ENCODE results near the gene HECTD1.

HECTD1 gene

GRCh38 chr14:31174433-31174832 lies 33.2 kb downstream of the HECTD1 start:
- H3K4me3 ChIP-seq (ENCODE audit: low read length) = no peak overlapping the region
- TF ChIP-seq, protein P1, sequence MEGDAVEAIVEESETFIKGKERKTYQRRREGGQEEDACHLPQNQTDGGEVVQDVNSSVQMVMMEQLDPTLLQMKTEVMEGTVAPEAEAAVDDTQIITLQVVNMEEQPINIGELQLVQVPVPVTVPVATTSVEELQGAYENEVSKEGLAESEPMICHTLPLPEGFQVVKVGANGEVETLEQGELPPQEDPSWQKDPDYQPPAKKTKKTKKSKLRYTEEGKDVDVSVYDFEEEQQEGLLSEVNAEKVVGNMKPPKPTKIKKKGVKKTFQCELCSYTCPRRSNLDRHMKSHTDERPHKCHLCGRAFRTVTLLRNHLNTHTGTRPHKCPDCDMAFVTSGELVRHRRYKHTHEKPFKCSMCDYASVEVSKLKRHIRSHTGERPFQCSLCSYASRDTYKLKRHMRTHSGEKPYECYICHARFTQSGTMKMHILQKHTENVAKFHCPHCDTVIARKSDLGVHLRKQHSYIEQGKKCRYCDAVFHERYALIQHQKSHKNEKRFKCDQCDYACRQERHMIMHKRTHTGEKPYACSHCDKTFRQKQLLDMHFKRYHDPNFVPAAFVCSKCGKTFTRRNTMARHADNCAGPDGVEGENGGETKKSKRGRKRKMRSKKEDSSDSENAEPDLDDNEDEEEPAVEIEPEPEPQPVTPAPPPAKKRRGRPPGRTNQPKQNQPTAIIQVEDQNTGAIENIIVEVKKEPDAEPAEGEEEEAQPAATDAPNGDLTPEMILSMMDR (IDR thresholded peaks at IDR 0.05; ENCODE audit: insufficient read depth, low read depth, low read length, missing control alignments) = no peak
- no peak for DNase-seq (ENCODE audit: low read depth)

DNA sequence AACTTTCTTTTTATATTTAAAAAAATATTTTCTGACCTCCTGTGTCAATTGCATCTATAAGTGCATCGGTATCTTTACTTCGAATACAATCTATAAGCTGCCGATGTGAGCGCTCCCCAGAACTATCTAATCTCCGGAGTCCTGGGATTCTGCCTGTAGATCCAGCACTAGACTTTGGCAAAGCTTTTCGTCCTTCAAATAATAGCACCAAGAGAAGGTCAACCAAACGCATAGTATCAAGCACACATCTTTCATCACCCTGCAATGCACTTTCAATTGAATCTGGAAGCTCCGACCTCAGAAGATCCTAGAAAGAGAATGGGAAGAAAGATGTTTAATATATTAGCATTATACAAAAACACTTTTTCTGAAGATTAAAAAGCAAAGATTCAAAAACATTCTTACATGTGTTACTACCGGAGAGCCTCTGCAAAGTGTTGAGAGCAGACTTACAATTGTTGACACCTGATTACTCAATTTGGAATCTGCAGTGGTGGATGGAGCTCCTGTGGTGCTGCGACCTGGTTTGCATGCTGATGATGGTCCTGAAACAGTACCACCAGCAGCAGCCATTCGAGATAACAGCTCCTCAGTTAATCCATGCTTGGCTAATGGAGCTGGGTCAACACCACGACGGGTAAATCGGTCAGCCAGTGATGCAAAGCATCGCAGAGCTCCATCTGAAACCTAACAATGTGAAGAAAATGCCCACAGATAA lies 34.3 kb downstream of the HECTD1 start:
- TF ChIP-seq, protein P1 (IDR thresholded peaks at IDR 0.05; ENCODE audit: insufficient read depth, low read depth, low read length, missing control alignments) = no peak
- H3K4me3 ChIP-seq (ENCODE audit: low read length) = no peak overlapping the region
- no peak for DNase-seq (ENCODE audit: low read depth)

- DNase-seq (ENCODE audit: low read depth) = no peak
- TF ChIP-seq, protein P1 (IDR thresholded peaks at IDR 0.05; ENCODE audit: insufficient read depth, low read depth, low read length, missing control alignments) = no peak
- H3K4me3 ChIP-seq (ENCODE audit: low read length) = no peak overlapping the region
Observed at GRCh38 chr14:31172084-31172483, 35.5 kb downstream of the HECTD1 start.

DNA sequence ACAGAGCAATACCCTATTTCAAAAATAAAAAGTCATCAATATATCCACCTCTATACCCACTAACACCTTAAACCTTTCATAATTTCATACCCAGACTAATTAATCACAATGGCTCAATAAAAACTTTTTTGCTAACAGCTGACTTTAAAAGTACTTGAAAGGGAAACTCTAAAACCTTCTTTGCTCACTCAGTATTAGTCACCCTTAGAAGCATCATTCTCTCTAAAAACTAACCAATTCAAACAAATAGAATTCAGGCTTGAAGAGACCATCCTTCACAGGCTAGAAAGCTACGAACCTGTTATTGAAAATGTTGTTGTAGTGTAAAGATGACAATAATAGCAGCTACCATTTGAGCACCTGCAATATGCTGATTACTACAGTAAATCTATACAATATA lies 37.2 kb downstream of the HECTD1 start:
- TF ChIP-seq, protein P1 (IDR thresholded peaks at IDR 0.05; ENCODE audit: insufficient read depth, low read depth, low read length, missing control alignments) = no peak
- H3K4me3 ChIP-seq (ENCODE audit: low read length) = no peak overlapping the region
- no peak for DNase-seq (ENCODE audit: low read depth)

DNA sequence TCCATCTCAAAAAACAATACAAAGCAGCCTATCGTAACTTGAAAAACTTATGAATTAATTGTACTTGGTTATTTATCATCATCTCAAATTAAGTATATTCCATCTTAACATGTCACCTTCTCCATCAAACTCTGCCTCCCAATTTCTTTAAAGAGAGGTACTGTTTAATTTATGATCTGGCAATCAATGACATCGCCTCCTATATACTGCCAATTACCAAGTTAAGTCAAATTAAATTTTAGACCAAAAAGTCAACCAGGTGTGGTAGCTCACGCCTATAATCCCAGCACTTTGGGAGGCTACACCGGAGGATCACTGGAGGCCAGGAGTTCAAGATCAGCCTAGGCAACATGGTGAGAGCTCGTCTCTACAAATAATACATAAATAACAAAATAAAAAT lies 37.7 kb downstream of the HECTD1 start:
- H3K4me3 ChIP-seq (ENCODE audit: low read length) = no peak overlapping the region

DNA sequence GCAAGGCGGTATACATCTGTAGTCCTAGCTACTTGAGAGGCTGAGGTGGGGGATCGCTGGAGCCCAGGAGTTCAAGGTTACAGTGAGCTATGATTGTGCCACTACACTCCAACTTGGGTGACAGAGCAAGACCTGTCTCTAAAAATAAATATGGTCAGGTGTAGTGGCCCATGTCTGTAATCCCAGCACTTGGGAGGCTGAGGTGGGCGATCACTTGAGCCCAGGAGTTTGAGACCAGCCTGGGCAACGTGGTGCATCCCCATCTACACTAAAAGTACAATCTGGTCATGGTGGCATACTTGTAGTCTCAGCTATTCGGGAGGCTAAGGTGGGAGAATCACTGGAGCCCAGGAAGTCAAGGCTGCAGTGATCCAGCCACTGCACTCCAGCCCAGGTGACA lies 40.6 kb downstream of the HECTD1 start:
- TF ChIP-seq, protein P1 (IDR thresholded peaks at IDR 0.05; ENCODE audit: insufficient read depth, low read depth, low read length, missing control alignments) = no peak
- H3K4me3 ChIP-seq (ENCODE audit: low read length) = no peak overlapping the region
- no peak for DNase-seq (ENCODE audit: low read depth)

More for the DNA sequence above, 37.7 kb downstream of the HECTD1 start:
- DNase-seq (ENCODE audit: low read depth) = no peak
- TF ChIP-seq, protein P1 (IDR thresholded peaks at IDR 0.05; ENCODE audit: insufficient read depth, low read depth, low read length, missing control alignments) = no peak

- no peak for DNase-seq (ENCODE audit: low read depth)
- TF ChIP-seq, protein P1 (IDR thresholded peaks at IDR 0.05; ENCODE audit: insufficient read depth, low read depth, low read length, missing control alignments) = no peak
- no peak overlapping the region for H3K4me3 ChIP-seq (ENCODE audit: low read length)
Observed at GRCh38 chr14:31166271-31166561, 41.4 kb downstream of the HECTD1 start.

All from epithelial cell of esophagus (primary cell).